Heart left ventricle (tissue), 16 donors: ENCODE measurements around the gene XRCC3. TPM values are rescaled to one million over a fixed set of nuclear protein-coding genes. Genes with fewer than 3 reads are reported as not detected.

Source experiments
- ATAC-seq, 4 donors: fragments of 200-7000 bp; cut with Tn5 transposase; one replicate each; pipeline ENCODE4 v1.9.1; 2020 to 2022; ENCODE audit warnings: moderate library complexity in 4 of 4, mild to moderate bottlenecking in 3 of 4, moderate number of reproducible peaks in 1 of 4
- DNase-seq, 5 donors: peaks; one replicate each; pipeline ENCODE4 v3.0.0-alpha.2; 2020
- H3K27ac ChIP-seq, 12 donors: fragments of 200-600 bp; sonication (generic) in 4 of 12; one replicate each; pipeline versions ENCODE4 v1.5.0 to v1.8.0; 2016 to 2022; ENCODE audit warnings: mild to moderate bottlenecking in 2 of 12
- H3K27me3 ChIP-seq, 9 donors: fragments of 200-600 bp; sonication (generic) in 2 of 9; one replicate each; pipeline versions ENCODE4 v1.5.1 to v1.8.0; 2016 to 2022; ENCODE audit warnings: mild to moderate bottlenecking in 3 of 9
- H3K36me3 ChIP-seq, 9 donors: fragments of 200-600 bp; sonication (generic) in 2 of 9; one replicate each; pipeline versions ENCODE4 v1.5.0 to v1.8.0; 2018 to 2022; ENCODE audit warnings: mild to moderate bottlenecking in 2 of 9
- H3K4me1 ChIP-seq, 12 donors: fragments of 200-600 bp; sonication (generic) in 4 of 12; one replicate each; pipeline versions ENCODE4 v1.5.0 to v1.8.0; 2016 to 2022; ENCODE audit warnings: mild to moderate bottlenecking in 3 of 12
- H3K4me3 ChIP-seq, 12 donors: fragments of 200-600 bp; sonication (generic) in 4 of 12; one replicate each; pipeline versions ENCODE4 v1.5.0 to v1.8.0; 2017 to 2022; ENCODE audit warnings: mild to moderate bottlenecking in 9 of 12, moderate library complexity in 4 of 12
- H3K9me3 ChIP-seq, 12 donors: fragments of 200-600 bp; sonication (generic) in 4 of 12; one replicate each; pipeline versions ENCODE4 v1.5.0 to v1.8.0; 2016 to 2022; ENCODE audit warnings: mild to moderate bottlenecking in 1 of 12
- POLR2A ChIP-seq, 2 donors: fragments of 450-650 bp; IDR thresholded peaks; one replicate each; pipeline ENCODE4 v1.6.1; 2017; ENCODE audit warnings: antibody characterized with exemption in 2 of 2, mild to moderate bottlenecking in 2 of 2, moderate library complexity in 2 of 2
- WGBS, 4 donors: extraction: QIAGEN DNeasy Blood & Tissue Kit in 2 of 4; methylation state at CpG; one replicate each; pipeline versions ENCODE4 v1.1.5 to v1.1.7; 2013 to 2018; 5-methylcytosine and 5-hydroxymethylcytosine counted together
- intact Hi-C, 10 donors: fragments of 100-400 bp; cut with DNase I; formaldehyde crosslinking; loops; one replicate each; pipeline versions ENCODE4 v1.11.1 to v1.14.2; 2022
- polyA plus RNA-seq, 2 donors: library from polyadenylated mRNA; stranded (reverse); fragments of 200-250 nt; gene quantifications; one replicate each; pipeline ENCODE4 v1.2.3, GENCODE V29; 2013
- total RNA-seq, 9 donors: library from RNA; depleted of rRNA in 2 of 9; stranded (reverse); fragments of >200 nt in 2 of 9; fragmentation: NEBNext Ultra II Directional in 3 of 9; extraction: Animal tissue kit (Norgen Biotek cat#: 25700) in 3 of 9; gene quantifications; one replicate each; pipeline versions ENCODE4 v1.1.0 to v1.2.4, GENCODE V29; 2016 to 2023
- TF ChIP-seq, protein P1 (sequence below), 12 donors: fragments of 200-600 bp; sonication (generic) in 4 of 12; IDR thresholded peaks; one replicate each; pipeline versions ENCODE4 v1.5.0 to v1.8.0; 2018 to 2022; ENCODE audit warnings: antibody characterized with exemption in 12 of 12, mild to moderate bottlenecking in 5 of 12
- donor health status: ischemic (EF 13 %, LVEDD 7.1; RV severe dilation, severe dysfunction).
- donor health status: healthy with polysubstance abuse.
- donor health status: DM: no; HTN: yes; CAD: no.
- donor health status: DM: no; HTN: no; CAD: no.
- donor health status: ischemic (EF 25% LVEDD 6.9; RV normal size, moderate dysfunction).
- donor health status: ischemic (EF 25% LVEDD 5.7; RV mildly dilated, moderate dysfunction).
- donor health status: healthy.
- donor health status: DM: yes; HTN: yes; CAD: no.
- donor health status: ischemic (EF 35%, LVEDD 5.7; RV mildly dilated, moderate dysfunction).
- donor health status: nonischemic (EF 11% LVEDD 7.7; RV severe dilation, severe dysfunction).
- donor health status: DM: yes; HTN: yes; CAD: no.
- donor health status: PGD.
- donor health status: ischemic (EF 29% LVEDD 5.4; RV normal size, mild dysfunction).
- donor health status: nonischemic (EF 23%, LVEDD 6.1; RV moderate dilation, normal function).

Gene XRCC3
- total and polyA plus RNA-seq, 11 donors: 1.9 to 8.7 (median 3.0) TPM

DNA sequence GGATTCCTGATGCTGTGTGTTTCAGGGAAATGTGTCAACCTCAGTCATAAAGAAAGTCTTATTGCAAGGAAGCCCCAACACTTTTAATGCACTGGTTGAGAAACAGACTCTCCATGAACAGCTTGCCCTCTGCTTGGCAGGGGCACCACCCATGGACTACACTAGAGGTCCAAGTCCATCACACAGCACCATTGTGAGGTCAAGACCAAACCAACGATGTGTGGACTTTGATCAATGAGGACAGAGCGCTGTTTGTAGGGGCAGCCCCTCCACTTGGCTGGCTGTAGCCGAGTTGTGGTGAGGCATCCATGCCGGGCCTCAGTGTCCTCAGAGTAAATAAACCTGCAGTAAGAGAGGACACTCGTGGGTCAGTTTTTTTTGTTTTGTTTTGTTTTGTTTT lies 30.2 kb upstream of the XRCC3 start:
- 78 to 87% (median 84%) methylated on average over 5 of the region's 5 CpGs for WGBS, 4 donors
- no peaks in the 10 kb centered on the region for H3K27me3 ChIP-seq
- ATAC-seq: no peak
- H3K27ac ChIP-seq: no peak overlapping the region
- intact Hi-C loops: loop anchor here in 1 of 10 donors (10.0 kb wide), 1 partner anchor 169 kb away; no protein-coding TSS in a partner anchor
- peaks cover 0 to 13% (median 0%) of the 10 kb centered on the region in 12 donors for H3K4me1 ChIP-seq
- no peak for DNase-seq
- no peak overlapping the region for H3K4me3 ChIP-seq
- no peak for TF ChIP-seq POLR2A (IDR thresholded peaks at IDR 0.05)
- TF ChIP-seq, protein P1, sequence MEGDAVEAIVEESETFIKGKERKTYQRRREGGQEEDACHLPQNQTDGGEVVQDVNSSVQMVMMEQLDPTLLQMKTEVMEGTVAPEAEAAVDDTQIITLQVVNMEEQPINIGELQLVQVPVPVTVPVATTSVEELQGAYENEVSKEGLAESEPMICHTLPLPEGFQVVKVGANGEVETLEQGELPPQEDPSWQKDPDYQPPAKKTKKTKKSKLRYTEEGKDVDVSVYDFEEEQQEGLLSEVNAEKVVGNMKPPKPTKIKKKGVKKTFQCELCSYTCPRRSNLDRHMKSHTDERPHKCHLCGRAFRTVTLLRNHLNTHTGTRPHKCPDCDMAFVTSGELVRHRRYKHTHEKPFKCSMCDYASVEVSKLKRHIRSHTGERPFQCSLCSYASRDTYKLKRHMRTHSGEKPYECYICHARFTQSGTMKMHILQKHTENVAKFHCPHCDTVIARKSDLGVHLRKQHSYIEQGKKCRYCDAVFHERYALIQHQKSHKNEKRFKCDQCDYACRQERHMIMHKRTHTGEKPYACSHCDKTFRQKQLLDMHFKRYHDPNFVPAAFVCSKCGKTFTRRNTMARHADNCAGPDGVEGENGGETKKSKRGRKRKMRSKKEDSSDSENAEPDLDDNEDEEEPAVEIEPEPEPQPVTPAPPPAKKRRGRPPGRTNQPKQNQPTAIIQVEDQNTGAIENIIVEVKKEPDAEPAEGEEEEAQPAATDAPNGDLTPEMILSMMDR (IDR thresholded peaks at IDR 0.05): no peak
- H3K36me3 ChIP-seq: peaks cover 0 to 99% (median 80%) of the 10 kb centered on the region in 9 donors
- no peaks in the 10 kb centered on the region for H3K9me3 ChIP-seq

DNA sequence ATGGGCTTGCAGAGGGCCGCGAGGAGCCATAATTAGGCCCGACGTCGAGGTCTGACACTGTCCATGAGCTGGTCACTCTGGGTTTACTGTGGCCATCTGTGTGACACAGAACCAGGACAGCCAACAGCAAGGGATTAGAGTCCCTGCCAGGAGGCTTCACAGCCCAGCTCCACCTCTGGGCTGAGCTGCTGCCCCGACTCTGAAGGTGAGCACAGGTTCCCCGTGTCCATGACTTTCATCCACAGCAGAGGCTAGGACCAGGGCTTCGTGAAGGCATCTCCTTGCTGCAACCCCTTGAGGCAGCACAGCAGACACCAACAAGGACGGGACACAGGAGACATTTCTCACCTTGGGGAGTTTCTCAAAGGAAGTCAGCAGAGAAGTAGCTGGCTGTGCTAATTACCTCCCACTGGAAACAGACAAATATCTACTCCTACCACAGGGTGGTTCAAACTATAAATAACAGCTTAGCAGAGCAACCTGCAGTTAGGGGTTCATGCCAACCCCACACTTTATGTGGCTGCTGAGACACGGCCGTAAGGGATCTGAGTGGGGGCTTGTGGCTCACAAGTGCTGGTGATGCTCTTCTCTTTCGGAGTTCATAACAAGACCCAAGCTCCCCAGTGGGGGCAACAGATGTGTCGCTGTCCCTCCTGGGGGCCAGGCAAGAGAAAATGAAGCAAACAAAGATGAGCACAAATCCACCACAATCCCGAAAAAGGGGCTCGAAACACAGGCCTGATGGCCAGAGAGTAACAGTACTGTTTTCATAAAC lies 29.6 kb upstream of the XRCC3 start:
- ATAC-seq: no peak
- Histone ChIP-seq H3K4me3 (no peak overlapping the region), H3K9me3 (no peaks in the 10 kb centered on the region), H3K36me3 (peaks cover 0 to 99% (median 82%) of the 10 kb centered on the region in 9 donors), H3K4me1 (peaks cover 0 to 13% (median 0%) of the 10 kb centered on the region in 12 donors), H3K27ac (no peak overlapping the region), H3K27me3 (no peaks in the 10 kb centered on the region)
- WGBS, 4 donors: 71 to 82% (median 80%) methylated on average over 15 of the region's 15 CpGs
- TF ChIP-seq, protein P1 (IDR thresholded peaks at IDR 0.05): no peak
- no peak for TF ChIP-seq POLR2A (IDR thresholded peaks at IDR 0.05)
- intact Hi-C loops: loop anchor here in 1 of 10 donors (10.0 kb wide), 1 partner anchor 170 kb away; no protein-coding TSS in a partner anchor
- DNase-seq: peak in 1 of 5 donors; percentile 3

DNA sequence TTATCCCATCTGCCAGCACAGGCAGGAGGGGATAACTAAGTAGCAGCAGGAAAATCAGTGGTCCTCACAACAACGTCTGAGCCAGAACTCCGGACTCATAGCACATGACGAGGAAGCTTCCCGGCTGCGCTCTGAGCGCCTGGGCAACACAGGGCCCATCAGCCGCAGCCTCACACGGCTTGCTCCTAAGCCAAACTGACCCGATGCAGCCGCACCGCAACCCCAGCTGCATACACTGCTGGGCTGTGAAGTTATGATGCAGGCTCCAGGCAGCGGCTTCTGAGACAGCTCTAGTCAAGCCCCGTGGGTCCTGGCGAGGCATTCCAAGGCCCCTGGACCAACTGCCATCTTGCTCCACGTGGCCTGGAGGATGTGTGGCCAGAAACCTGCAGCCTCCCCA lies 28.4 kb upstream of the XRCC3 start:
- Histone ChIP-seq H3K27ac (no peak overlapping the region), H3K36me3 (peaks cover 0 to 99% (median 82%) of the 10 kb centered on the region in 9 donors)
- 87 to 93% (median 89%) methylated on average over 11 to 15 of the region's 15 CpGs for WGBS, 4 donors

More for the DNA sequence above, 28.4 kb upstream of the XRCC3 start:
- ATAC-seq (no peak), DNase-seq (no peak)
- TF ChIP-seq POLR2A (IDR thresholded peaks at IDR 0.05): no peak
- TF ChIP-seq, protein P1 (IDR thresholded peaks at IDR 0.05): no peak
- Histone ChIP-seq H3K4me1 (peaks cover 0 to 13% (median 0%) of the 10 kb centered on the region in 12 donors), H3K9me3 (no peaks in the 10 kb centered on the region), H3K4me3 (no peak overlapping the region), H3K27me3 (no peaks in the 10 kb centered on the region)
- intact Hi-C loops: loop anchor here in 1 of 10 donors (10.0 kb wide), 1 partner anchor 171 kb away; no protein-coding TSS in a partner anchor
